ENCODE results near the gene ZNF217.

DNA sequence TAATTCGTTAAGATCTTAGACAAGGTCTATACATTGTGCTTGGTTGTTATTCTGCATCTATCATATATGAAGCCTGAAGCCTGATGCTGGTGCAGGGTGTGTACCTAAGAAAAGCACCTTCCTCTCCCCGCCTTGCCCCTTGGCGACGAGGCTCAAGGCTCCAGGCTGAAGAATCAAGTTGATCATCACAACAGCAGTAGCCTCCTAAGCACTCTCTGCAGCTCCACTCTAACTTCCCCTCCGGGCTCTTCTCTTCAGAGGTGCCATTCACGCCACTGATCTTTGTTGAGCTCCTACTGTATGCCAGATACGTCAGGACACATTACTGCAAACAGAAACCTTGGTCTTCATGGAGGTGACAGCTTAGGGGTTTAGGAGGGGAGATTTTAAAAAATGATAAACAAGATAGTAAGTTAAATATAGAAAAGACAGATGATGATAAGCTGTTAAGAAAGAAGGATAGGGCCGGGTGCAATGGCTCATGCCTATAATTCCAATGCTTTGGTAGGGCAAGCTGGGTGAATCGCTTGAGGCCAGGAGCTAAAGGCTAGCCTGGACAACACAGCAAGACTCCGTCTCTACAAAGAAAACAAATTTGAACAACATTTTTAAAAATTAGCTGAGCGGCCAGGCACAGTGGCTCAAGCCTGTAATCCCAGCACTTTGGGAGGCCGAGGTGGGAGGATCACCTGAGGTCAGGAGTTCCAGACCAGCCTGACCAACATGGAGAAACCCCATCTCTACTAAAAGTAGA is 38.4 kb upstream of the ZNF217 start:
- TF ChIP-seq, protein P1, sequence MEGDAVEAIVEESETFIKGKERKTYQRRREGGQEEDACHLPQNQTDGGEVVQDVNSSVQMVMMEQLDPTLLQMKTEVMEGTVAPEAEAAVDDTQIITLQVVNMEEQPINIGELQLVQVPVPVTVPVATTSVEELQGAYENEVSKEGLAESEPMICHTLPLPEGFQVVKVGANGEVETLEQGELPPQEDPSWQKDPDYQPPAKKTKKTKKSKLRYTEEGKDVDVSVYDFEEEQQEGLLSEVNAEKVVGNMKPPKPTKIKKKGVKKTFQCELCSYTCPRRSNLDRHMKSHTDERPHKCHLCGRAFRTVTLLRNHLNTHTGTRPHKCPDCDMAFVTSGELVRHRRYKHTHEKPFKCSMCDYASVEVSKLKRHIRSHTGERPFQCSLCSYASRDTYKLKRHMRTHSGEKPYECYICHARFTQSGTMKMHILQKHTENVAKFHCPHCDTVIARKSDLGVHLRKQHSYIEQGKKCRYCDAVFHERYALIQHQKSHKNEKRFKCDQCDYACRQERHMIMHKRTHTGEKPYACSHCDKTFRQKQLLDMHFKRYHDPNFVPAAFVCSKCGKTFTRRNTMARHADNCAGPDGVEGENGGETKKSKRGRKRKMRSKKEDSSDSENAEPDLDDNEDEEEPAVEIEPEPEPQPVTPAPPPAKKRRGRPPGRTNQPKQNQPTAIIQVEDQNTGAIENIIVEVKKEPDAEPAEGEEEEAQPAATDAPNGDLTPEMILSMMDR (IDR thresholded peaks at IDR 0.05): no peak
- no peak for TF ChIP-seq POLR2AphosphoS5 (IDR thresholded peaks at IDR 0.05)

Measured in gastroesophageal sphincter (tissue), 3 donors.